ENCODE results near the gene SFXN4.
"Not testable (repeated sequence)": the region's sequence is repeated elsewhere in the genome, so short reads cannot be mapped to it uniquely, and the experiment has no call there.

SFXN4 gene

DNA sequence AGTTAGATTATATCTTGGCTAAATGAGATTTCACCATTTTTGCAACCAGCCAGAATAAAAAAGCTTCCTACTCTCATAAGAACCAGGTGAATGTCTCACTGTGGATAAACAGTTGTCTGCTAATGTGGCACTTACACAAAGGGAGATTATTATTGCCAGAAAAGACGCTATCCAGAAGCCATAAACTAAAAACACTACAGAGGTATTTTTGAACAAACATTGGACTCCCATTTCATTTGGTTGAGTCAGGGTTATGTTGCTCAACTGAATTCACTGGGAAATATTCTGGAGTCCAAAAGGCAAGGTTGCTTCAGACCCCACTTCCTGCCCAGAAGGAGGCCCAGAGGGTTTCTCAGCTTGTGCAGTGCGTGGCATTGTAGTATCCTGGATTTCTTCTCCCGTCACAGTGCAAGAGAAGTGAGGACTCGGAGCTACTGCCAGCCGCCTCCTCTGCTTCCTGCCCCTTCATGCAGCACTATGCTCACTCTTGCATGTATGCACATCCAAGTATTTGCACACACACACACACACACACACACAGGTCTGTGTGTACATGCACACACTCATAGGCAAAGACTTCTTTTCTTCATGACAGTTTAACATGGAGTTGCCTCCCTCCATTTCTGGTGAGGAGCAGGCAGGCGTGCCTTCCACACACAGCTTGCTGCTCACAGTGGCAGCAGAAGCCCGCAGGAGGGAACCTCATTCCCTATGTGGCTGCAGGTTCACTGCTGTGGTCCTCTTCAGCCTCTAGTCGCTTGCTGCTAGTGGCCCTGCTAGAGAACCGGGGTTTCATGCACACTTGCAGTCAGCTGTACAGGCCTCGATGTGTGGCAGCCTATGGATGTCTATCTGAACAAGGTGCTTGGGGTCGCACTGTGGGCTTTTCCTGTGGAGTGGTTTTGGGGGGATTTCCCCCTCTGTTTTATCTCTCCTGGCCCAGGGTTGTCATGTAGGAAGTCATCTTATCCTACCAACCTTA, 51.5 kb downstream of the SFXN4 start:
- DNase-seq, result no peak

DNA sequence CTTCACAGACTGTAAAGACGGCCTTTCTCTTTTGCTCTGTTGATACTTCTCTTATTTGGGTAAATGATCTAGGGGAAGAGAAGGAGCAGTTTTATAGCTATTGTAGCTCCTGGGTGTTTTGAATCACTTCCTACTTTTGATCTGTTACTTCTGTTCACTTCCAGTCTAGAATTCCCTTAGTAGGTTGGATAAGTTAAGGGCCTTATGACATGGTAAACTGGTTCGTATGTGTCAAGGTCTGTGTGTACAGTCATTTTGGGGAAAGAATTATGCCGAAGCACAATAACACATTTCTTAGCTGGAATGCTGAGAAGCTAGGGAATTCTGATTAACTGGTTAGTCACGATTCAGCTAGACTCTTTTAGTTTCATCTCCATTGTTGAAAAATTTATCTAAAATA, 53.5 kb downstream of the SFXN4 start:
- no peak for DNase-seq

DNA sequence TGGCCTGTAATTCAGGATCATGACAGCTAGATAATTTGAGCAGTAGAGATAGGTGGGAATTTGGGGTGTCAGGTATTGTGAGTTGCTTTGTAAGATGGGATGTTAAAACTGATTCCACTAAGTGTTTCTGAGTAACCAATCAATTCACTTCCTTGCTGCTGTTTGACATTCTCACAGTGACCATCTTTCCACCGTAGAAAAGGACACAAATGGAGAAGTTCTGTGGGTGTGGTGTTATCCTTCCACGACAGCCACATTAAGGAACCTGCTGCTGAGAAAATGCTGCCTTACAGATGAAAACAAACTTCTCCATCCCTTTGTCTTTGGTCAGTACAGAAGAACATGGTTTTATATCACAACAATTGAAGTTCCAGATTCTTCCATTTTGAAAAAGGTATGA, 57.7 kb downstream of the SFXN4 start:
- not testable (repeated sequence) for DNase-seq

- DNase-seq, result not testable (repeated sequence)
Observed at GRCh38 chr10:119107106-119107505, 58.4 kb downstream of the SFXN4 start.

- DNase-seq, result not testable (repeated sequence)
Observed at GRCh38 chr10:119105899-119106298, 59.6 kb downstream of the SFXN4 start.

DNA sequence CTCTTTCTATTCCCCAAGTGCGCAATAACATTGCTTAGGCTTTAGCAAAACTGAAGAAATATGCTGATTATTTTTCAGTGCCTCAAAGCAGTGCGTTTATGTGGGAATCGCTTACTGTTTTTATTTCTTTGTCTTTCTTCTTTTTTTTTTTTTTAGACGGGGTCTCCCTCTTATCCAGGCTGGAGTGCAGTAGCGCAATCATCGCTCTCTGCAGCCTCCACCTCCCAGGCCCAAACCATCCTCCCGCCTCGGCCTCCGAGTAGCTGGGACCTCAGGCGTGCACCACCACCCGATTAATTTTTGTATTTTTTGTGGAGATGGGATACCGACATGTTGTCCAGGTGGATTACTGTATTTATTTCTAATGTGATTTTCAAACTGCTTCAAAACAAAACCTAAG, 60.4 kb downstream of the SFXN4 start:
- no peak for DNase-seq

DNA sequence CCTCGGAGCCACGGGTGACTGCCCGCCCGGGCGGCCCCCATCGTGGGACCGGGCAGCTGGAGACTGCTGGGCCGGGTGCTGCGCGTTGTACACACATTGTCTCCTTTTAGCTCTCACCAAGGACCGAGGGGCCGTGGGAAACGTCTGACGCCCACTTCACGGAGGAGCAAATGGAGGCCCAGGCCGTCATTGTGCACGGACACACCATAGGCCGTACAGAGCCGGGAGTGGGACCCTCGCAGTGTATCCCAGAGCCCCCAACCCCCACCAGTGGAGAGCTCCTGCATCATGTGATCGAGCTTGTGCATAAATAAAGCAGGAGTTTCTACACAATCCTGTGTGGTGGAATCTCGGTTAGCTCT, 60.9 kb downstream of the SFXN4 start:
- peak in 27 of 58 donors; percentile 4 to 49 (median 33) for DNase-seq

DNA sequence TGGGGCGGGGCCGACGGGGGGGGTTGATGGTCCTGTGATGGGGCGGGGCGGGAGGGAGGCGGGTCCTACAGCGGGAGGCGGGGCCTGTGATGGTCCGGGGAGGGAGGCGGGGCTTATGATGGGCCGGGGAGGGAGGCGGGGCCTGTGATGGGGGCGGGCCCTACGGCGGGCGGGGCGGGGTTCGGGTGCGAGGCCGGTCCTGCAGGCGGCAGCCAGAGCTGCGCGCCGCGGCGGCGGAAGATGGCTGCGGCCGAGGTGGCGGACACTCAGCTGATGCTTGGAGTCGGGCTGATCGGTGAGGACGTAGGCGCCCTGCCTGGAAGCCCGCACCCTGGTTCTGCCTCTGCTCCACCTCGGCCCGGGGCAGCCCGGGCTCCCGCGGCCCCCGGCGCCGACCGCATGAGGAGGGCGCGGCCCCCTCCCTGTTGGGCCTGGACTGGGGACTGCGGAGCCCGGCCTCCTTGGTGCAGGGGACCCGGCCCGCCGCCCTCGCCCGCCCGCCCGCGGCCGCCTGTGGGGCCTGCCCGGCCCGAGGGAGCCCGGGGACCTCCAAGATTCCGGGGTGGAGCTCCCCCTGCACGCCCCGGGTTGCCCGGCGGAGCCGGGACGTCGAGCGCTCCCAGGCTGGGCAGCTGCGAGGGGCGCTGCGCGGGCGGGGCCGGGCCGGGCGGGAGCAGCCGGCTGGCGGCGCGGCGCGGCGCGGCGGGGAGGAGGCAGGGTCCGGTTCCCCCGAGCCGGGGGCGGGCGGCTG, 61.4 kb downstream of the SFXN4 start, which contains the start of gene DENND10:
Gene DENND10, plus strand, starts transcription at position 211 of the 751 bp plus-strand sequence. Its CDS starts 30 bp downstream, at position 241.
- peak; percentile 24 to 93 (median 82) for DNase-seq

- DNase-seq, result no peak
Observed at GRCh38 chr10:119103241-119103902, 62.1 kb downstream of the SFXN4 start.

DNA sequence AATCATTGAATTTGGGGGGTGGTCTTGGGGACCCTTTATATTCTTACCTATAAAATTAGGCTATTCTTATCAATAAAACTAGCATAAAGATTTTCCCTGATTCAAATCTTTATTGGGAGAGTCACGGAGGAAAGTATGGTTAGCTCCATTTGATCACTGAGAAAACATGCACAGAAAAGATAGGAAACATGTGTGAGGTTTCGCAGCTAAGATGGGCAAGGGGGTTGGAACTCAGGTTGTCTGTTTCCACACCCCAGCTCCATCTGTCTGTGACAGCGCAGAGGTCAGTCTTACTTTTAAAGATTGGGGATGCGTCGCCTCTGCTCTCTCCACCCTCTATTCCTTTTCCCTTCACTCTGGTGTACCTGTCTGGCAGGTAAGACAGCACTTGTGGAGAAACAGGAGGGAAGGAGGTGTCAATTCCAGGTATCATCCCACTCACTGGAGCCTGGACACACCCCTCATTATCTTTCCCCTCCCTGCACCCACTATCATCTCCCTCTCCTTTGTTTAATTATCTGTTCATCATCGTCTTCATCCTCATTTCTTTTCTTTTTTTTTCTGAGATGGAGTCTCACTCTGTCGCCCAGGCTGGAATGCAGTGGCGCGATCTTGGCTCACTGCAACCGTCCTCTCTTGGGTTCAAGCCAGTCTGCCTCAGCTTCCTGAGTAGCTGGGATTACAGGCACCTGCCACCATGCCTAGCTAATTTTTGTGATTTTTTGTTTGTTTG, 64.0 kb downstream of the SFXN4 start:
- no peak for DNase-seq

DNA sequence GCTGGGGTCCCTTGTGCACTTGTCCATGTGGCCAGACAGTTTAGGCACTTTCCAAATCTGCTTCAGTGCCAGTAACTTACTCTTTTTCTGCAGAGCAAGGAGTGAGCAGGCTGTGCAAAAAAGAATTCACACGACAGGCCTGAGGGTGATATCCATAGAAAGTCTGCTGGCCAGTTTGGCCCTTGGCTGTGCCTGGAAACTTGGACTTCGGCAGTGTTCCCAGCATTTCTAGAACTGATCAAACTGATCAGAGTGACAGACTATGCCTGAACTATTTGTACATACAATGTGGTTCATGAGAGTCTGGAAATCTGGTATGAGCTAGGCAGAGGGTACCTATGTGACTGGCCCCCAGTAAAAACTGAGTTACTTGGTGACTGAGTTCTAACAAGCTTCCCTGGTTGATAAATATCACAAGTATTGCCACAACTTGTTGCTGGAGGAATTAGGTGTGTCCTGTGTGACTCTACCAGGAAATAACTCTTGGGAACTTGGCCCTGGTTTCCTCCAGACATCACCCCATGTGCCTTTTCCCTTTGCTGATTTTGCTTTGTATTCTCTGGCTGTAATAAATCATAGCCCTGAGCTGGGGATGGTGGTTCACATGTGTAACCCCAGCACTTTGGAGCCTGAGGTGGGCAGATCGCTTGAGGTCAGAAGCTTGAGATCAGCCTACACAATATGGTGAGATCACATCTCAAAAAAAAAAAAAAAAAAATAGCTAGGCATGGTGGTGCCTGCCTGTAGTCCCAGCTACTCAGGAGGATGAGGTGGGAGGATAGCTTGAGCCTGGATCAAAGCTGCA, 64.9 kb downstream of the SFXN4 start:
- no peak for DNase-seq

DNA sequence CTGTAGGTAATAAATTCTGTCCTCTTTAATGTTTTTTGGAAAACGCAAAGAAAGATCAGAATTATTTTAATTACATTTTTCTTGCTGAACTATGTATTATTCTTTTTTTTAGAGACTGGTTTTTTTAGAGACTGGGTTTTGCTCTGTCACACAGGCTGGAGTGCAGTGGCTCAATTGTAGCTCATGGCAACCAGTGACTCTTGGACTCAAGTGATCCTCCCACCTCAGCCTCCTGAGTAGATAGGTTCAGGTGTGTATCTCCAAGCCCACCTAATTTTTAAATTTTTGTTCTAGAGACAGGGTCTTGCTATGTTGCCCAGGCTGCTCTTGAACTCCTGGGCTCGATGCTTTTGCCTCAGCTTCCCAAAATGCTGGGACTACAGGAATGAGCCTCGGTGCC, 66.9 kb downstream of the SFXN4 start:
- no peak for DNase-seq

DNA sequence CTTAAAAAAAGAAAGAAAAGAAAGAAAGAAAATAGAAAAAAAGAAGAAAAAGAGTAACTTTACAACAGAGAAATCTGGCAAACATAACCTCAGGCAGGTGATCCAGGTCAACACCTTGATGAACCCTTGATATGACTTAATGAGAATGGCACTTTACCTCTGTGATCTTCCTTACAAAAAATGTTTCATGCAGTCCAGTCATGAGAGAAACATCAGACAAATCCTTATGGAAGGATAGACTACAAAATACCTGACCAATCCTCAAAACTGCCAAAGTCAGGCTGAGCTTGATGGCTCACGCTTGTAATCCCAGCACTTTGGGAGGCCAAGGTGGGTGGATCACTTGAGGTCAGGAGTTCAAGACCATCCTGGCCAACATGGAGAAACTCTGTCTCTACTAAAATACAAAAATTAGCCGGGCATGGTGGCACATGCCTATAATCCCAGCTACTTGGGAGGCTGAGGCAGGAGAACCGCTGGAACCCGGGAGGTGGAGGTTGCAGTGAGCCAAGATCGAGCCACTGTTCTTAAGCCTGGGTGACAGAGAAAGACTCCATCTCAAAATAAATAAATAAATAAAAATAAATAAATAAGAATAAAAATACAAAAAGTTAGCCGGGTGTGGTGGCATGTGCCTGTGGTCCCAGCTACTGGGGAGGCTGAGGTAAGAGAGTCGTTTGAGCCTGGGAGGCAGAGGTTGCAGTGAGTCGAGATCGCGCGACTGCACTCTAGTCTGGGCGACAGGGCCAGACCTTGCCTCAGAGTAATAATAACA, 68.7 kb downstream of the SFXN4 start:
- DNase-seq, result not testable (repeated sequence)

GRCh38 chr10:119095640-119096039, 69.9 kb downstream of the SFXN4 start:
- no peak for DNase-seq

DNA sequence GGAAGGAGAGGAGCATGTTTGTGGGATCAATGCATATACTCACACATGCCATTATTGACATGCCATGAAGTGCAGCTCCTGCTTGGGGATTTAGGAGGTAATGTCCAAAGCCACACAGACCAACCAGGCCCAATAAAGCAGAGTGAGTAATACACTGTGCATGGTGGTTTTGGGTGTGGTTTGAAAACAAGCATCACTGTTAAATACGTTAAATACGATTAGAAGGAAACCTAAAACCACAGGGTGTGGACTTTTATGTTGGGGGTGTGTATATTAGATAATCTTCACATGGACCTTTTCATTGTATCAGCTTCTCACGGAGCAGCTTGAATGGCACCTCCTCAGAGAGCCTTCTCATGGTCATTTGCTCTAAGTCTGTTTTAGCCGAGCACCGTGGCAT, 74.5 kb downstream of the SFXN4 start:
- no peak for DNase-seq

Data from anterior cingulate cortex (tissue), 58 donors.